HG03565 (cell line): Measurements from ENCODE around the gene AQP3.
"Not testable (repeated sequence)": the region's sequence is repeated elsewhere in the genome, so short reads cannot be mapped to it uniquely, and the experiment has no call there.

Source experiments
- ATAC-seq: cut with Tn5 transposase; IDR thresholded peaks from one replicate; pipeline ENCODE4 v1.9.1; 2021; ENCODE audit warnings: mild to moderate bottlenecking, moderate library complexity; ENCODE audit not compliant: unreplicated experiment

Gene AQP3

GRCh38 chr9:33443464-33444154 lies 3.8 kb downstream of the AQP3 start:
- ATAC-seq, result no peak

GRCh38 chr9:33443047-33443446 lies 4.3 kb downstream of the AQP3 start:
- no peak for ATAC-seq

- ATAC-seq, result no peak
Measured at GRCh38 chr9:33442125-33442524, 5.3 kb downstream of the AQP3 start.

GRCh38 chr9:33440609-33441008 lies 6.8 kb downstream of the AQP3 start:
- no peak for ATAC-seq

- ATAC-seq, result no peak
Measured at GRCh38 chr9:33440204-33440603, 7.2 kb downstream of the AQP3 start.

GRCh38 chr9:33439731-33440130 lies 7.7 kb downstream of the AQP3 start:
- no peak for ATAC-seq

- no peak for ATAC-seq
Measured at GRCh38 chr9:33438926-33439680, 8.3 kb downstream of the AQP3 start.

GRCh38 chr9:33437898-33438297 lies 9.5 kb downstream of the AQP3 start:
- ATAC-seq, result no peak

- ATAC-seq, result no peak
Measured at GRCh38 chr9:33437205-33437604, 10.2 kb downstream of the AQP3 start.

GRCh38 chr9:33436445-33436844 lies 10.9 kb downstream of the AQP3 start:
- no peak for ATAC-seq

- ATAC-seq, result no peak
Measured at GRCh38 chr9:33435821-33436277, 11.5 kb downstream of the AQP3 start.

GRCh38 chr9:33434317-33435105 lies 12.9 kb downstream of the AQP3 start:
- ATAC-seq, result no peak

GRCh38 chr9:33433871-33434270 lies 13.5 kb downstream of the AQP3 start:
- ATAC-seq, result no peak

- ATAC-seq, result no peak
Measured at GRCh38 chr9:33431420-33431819, 16.0 kb downstream of the AQP3 start.

- no peak for ATAC-seq
Measured at GRCh38 chr9:33430942-33431341, 16.5 kb downstream of the AQP3 start.

GRCh38 chr9:33429256-33429985 lies 18.0 kb downstream of the AQP3 start:
- ATAC-seq, result no peak

GRCh38 chr9:33426843-33427293 lies 20.5 kb downstream of the AQP3 start:
- ATAC-seq, result no peak

- ATAC-seq, result no peak
Measured at GRCh38 chr9:33425128-33425533, 22.3 kb downstream of the AQP3 start.

GRCh38 chr9:33424492-33424891 lies 22.9 kb downstream of the AQP3 start:
- not testable (repeated sequence) for ATAC-seq

- not testable (repeated sequence) for ATAC-seq
Measured at GRCh38 chr9:33424043-33424442, 23.4 kb downstream of the AQP3 start.
